ENCODE results near the gene PAPLN. TPM values are rescaled to one million over a fixed set of nuclear protein-coding genes. Genes with fewer than 3 reads are reported as not detected.

PAPLN gene
- total RNA-seq, 2 experiments from 2014 or later: 0.30 to 0.46 TPM

DNA sequence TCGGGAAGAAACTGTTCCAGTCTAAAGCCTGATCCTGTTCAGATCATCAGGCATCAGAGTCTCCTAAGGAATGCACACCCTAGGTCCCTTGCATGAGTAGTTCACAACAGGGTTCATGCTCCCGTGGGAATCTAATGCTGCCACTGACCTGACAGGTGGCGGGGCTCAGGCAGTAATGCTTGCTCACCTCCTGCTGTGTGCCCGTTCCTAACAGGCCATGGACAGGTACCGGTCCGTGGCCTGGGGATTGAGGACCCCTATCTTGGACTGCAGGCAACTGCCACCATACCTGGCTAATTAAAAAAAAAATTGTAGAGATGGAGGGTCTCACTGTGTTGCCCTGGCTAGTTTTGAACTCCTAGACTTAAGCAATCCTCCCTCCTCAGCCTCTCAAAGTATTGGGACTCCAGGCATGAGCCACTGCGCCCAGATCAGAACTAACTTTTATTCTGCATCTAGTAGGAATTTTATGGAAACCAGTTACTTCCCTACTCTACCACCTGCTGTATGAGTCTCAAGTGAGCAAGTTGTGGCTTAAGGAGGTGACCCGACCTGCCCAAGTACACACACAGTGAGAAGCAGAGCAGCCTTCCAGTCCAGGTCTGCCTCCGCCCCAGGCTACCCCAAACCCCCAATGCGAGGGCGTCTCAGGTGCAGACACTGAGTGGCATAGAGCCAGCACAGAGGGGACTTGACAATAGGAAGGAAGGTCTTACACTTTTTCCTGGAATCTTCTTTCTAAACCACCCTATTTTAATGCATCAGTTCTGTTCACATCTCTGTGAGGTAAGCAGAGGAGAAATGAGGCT is 2.5 kb upstream of the PAPLN start:
- Mint-ChIP-seq H3K9me3 (no peaks in the 10 kb centered on the region), H3K4me3 (no peak overlapping the region), H3K36me3 (ENCODE audit: low read depth) (peaks cover 2% of the 10 kb centered on the region), H3K4me1 (peaks cover 11% of the 10 kb centered on the region), H3K27ac (no peak overlapping the region), H3K27me3 (peaks cover 63% of the 10 kb centered on the region)
- CTCF ChIA-PET: no interaction called here
- POLR2A ChIA-PET: no interaction called here
- DNase-seq: no peak

DNA sequence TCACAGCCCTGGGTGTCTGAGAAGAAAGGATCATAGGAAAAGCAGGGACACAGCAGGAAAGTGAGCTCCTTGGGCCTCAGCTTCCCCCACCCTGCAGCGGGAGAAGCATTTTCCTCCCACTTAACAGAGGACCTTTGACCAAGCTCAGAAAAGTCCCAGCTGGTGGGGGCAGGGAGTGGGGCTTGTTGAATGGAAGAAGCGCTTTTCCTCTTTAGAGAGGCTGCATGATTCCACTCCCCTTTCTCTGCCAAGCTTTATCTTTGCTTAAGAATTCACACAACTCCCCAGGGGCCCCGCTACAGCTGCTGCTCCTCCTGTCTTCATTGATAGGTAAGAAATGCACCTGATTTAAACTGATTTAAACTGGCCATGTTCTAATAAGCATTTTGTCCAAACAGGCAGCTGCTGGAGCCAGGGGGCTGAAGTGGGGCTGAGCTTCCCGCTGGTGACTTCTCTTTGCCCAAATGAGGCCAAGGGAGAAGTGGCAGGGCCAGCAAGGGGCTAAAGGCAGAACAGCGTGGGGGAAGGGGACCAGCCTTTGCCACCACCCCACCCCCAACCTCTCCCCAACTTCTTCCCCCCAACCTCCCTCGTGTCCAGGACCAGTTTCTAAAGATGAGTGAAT is 1.7 kb upstream of the PAPLN start:
- no peak overlapping the region for H3K4me3 Mint-ChIP-seq
- H3K36me3 Mint-ChIP-seq (ENCODE audit: low read depth): peaks cover 2% of the 10 kb centered on the region
- no peaks in the 10 kb centered on the region for H3K9me3 Mint-ChIP-seq
- POLR2A ChIA-PET: no interaction called here
- no peak overlapping the region for H3K27ac Mint-ChIP-seq
- no peak for DNase-seq
- H3K4me1 Mint-ChIP-seq: peaks cover 12% of the 10 kb centered on the region
- CTCF ChIA-PET: no interaction called here
- H3K27me3 Mint-ChIP-seq: peaks cover 68% of the 10 kb centered on the region

DNA sequence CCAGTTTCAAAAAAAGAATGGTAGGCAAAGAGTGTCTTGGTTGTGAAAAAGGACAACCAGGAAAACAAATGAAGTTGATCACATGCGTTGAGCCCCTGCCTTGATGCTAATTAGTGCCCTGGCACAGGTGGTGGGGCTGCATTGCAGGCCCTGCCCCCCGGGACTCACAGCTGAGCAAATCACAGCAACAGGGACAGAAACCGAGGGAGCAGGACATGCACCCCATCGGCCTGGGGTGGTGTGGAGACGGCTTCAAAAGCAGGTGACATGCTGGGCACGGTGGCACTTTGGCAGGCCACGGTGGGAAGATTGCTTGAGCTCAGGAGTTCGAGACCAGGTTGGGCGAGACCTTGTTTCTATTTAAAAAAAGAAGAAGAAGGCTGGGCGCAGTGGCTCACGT is 1.1 kb upstream of the PAPLN start:
- Mint-ChIP-seq H3K9me3 (no peaks in the 10 kb centered on the region), H3K36me3 (ENCODE audit: low read depth) (peaks cover 2% of the 10 kb centered on the region), H3K4me3 (no peak overlapping the region), H3K27ac (no peak overlapping the region), H3K27me3 (peaks cover 73% of the 10 kb centered on the region), H3K4me1 (peaks cover 12% of the 10 kb centered on the region)
- POLR2A ChIA-PET: no interaction called here
- no peak for DNase-seq
- CTCF ChIA-PET: interaction anchor here (0.6 kb wide), 1 partner anchor 552 kb away, joined by 3 read pairs; no protein-coding TSS in a partner anchor

DNA sequence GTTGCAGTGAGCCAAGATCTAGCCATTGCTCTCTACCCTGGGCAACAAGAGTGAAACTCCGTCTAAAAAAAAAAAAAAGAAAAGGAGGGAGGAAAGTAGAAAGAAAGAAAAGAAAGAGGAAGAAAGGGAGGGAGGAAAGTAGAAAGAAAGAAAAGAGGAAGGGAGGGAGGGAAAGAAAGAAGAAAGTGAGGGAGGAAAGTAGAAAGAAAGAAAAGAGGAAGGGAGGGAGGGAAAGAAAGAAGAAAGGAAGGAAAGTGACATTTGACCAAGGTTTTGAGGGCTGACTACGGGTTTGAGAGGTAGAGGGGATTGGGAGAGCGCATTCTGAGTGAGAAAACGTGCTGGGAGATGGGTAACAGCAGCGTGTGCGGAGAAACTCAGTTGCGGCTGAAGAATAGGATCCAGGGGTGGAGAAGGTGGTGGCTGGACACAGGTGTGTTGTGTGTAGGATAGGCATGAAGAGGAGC is 521 bp upstream of the PAPLN start:
- Mint-ChIP-seq H3K36me3 (ENCODE audit: low read depth) (peaks cover 2% of the 10 kb centered on the region), H3K4me1 (peaks cover 12% of the 10 kb centered on the region), H3K9me3 (no peaks in the 10 kb centered on the region), H3K27ac (no peak overlapping the region), H3K27me3 (peaks cover 79% of the 10 kb centered on the region), H3K4me3 (peak overlapping the region; percentile 52)
- CTCF ChIA-PET: interaction anchor here (0.6 kb wide), 2 partner anchors 91 to 551 kb away, joined by 3 read pairs; no protein-coding TSS in a partner anchor
- DNase-seq: no peak
- POLR2A ChIA-PET: no interaction called here

DNA sequence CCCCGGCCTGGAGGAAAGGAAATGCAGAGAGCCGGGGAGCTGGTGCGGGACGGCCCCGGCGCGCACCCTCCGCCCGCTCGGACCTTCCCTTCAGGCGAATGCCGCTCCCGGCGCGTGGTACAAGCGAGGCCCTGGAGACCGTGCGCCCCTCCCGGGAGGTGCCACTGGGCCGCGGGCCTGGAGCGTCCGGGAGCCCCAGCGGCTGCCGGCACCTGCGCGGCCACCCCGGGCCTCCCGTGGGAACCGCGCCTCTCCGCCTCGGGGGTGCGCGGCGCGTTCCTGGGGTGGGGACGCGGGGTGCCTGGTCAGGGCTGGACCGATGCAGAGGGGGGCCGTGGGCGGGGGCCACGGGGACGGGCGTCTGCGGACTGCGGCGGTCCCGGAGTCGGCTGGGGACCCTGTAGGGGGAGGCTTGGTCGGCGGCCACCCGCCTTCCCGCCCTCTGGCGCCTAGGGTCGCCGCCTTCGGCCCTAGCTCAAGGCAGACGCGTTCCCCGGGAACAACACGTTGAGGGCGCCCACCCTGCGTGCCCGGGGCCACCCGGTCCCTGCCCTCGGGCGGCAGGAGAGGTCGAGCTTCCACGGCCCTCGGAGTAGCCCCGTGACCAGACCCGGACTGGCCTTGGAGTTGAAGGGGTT is 599 bp downstream of the PAPLN start:
- Mint-ChIP-seq H3K4me1 (peaks cover 16% of the 10 kb centered on the region), H3K27ac (no peak overlapping the region), H3K4me3 (peak overlapping the region; percentile 17), H3K9me3 (no peaks in the 10 kb centered on the region), H3K36me3 (ENCODE audit: low read depth) (peaks cover 2% of the 10 kb centered on the region), H3K27me3 (peaks cover 80% of the 10 kb centered on the region)
- POLR2A ChIA-PET: no interaction called here
- no peak for DNase-seq
- CTCF ChIA-PET: no interaction called here

DNA sequence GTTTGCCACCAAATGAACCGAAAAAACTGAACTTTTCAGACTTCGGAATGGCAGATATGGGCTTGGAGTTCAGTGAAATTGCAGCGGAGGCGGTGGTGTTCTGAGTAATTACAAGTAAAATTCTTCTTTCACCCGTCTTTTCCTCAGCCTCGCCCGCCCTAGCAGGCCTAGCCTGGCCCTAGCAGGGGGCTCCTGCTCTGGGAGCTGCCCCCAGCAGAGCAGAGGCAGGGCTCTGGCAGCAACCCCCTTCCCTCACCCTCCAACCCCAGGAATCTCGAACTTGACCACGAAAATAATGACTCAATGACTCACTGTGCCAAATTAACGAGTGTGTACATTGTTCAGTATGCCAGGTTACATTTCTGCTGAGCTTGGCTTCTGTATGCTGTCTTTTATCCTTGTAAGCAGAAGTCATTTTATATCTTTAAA is 1.1 kb downstream of the PAPLN start:
- H3K36me3 Mint-ChIP-seq (ENCODE audit: low read depth): peaks cover 2% of the 10 kb centered on the region
- peak overlapping the region; percentile 17 for H3K4me3 Mint-ChIP-seq
- CTCF ChIA-PET: no interaction called here
- no peak overlapping the region for H3K27ac Mint-ChIP-seq
- POLR2A ChIA-PET: no interaction called here
- no peak for DNase-seq
- peaks cover 79% of the 10 kb centered on the region for H3K27me3 Mint-ChIP-seq
- H3K4me1 Mint-ChIP-seq: peaks cover 20% of the 10 kb centered on the region
- no peaks in the 10 kb centered on the region for H3K9me3 Mint-ChIP-seq

DNA sequence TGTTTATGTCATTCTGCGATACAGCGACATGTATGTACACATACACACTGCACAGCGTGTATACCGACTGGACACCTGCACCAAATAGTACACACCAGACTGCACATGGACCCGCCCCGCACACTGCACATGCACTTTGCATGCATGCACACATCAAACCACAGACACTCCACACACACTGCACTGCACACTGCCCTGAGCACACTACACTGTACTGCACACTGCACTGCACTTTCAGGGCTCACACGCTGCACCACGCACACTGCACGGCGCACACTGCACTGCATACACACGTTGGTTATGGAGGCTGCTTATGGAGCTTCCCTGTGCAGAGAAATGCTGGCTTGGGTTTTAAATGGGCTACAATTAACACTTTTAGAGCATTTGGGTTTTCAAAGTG is 1.6 kb downstream of the PAPLN start:
- no peak overlapping the region for H3K4me3 Mint-ChIP-seq
- DNase-seq: no peak
- H3K27ac Mint-ChIP-seq: no peak overlapping the region
- peaks cover 25% of the 10 kb centered on the region for H3K4me1 Mint-ChIP-seq
- ChIA-PET CTCF (no interaction called here), POLR2A (no interaction called here)
- peaks cover 79% of the 10 kb centered on the region for H3K27me3 Mint-ChIP-seq
- H3K36me3 Mint-ChIP-seq (ENCODE audit: low read depth): peaks cover 2% of the 10 kb centered on the region
- H3K9me3 Mint-ChIP-seq: no peaks in the 10 kb centered on the region

DNA sequence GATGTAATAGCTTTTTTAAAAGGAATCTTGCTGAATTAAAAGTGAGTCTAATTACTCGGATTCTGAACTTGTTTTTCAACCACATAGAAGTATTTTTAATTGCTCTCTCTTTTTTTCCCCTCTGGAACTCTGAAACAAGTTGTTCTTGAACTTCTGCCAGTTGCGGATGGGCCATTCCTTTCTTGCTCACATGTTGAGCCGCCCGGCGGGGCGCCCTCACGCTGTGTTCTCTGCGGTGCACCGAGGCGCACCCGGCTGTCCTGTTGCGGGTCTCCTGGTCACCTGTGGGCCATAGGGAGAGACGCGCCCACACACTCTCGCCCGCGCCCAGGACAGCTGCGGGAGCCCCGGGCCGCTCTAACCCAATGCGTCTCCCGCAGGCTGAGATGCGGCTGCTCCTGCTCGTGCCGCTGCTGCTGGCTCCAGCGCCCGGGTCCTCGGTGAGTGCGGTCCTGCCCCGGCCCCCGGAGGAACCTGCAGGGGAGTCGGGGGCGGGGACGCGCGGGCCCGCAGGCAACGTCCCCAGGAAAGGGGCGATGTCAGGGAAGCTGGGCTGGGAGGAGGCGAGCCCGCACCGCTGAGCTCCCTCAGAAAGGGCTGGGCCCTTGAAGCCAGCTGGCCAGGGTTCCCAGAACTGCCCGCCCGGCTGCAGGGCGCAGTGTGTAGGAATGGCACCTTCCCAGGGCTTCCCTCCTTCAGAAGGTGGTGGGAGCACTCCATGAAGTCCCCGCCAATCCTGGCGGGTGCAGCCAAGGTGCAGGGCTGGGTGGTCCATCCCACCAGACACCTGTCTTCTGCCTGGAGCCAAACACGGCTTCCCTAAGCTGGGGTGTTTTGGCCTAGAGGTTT is 2.3 kb downstream of the PAPLN start:
- CTCF ChIA-PET: interaction anchor here (0.6 kb wide), 1 partner anchor 595 kb away, joined by 3 read pairs; no protein-coding TSS in a partner anchor
- no peak overlapping the region for H3K4me3 Mint-ChIP-seq
- DNase-seq: no peak
- H3K9me3 Mint-ChIP-seq: no peaks in the 10 kb centered on the region
- POLR2A ChIA-PET: no interaction called here
- peaks cover 76% of the 10 kb centered on the region for H3K27me3 Mint-ChIP-seq
- no peak overlapping the region for H3K27ac Mint-ChIP-seq
- H3K4me1 Mint-ChIP-seq: peaks cover 25% of the 10 kb centered on the region
- H3K36me3 Mint-ChIP-seq (ENCODE audit: low read depth): peaks cover 2% of the 10 kb centered on the region

DNA sequence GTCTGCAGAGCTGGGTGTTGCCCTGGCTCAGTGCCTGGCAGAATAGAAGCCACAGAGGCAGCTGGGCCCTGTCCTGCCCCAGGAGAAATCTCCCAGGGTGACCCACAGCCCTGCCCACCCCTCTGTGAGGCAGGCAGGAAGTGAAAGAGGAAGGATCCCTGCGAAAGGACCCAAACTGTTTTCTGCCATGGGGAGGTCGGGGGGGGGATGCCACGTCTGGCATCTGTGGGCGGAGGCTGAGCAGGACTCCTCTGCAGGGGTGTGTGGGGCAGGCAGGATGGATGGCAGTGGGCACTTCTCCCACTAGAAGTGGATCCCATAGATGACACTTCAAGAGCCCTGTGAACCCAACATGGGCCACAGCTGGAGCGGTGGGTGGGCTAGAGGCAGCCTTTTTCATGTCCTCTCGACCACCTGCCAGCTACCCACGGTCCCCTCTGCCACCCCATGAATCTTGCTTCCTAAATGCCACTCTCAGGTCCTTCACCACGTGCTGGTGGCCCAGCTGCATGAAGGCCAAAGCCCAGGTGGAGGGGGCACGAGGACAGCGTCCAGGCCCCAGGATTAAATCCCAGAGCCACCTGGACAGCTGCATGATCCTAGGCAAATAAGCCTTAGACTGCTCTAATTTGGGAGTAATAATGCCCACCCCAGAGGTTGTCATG is 3.6 kb downstream of the PAPLN start:
- POLR2A ChIA-PET: no interaction called here
- CTCF ChIA-PET: interaction anchor here (1.9 kb wide), 1 partner anchor 9 kb away, joined by 8 read pairs; no protein-coding TSS in a partner anchor
- peaks cover 2% of the 10 kb centered on the region for H3K36me3 Mint-ChIP-seq (ENCODE audit: low read depth)
- no peak for DNase-seq
- H3K4me1 Mint-ChIP-seq: peaks cover 27% of the 10 kb centered on the region
- no peak overlapping the region for H3K27ac Mint-ChIP-seq
- peaks cover 68% of the 10 kb centered on the region for H3K27me3 Mint-ChIP-seq
- H3K4me3 Mint-ChIP-seq: no peak overlapping the region
- no peaks in the 10 kb centered on the region for H3K9me3 Mint-ChIP-seq

DNA sequence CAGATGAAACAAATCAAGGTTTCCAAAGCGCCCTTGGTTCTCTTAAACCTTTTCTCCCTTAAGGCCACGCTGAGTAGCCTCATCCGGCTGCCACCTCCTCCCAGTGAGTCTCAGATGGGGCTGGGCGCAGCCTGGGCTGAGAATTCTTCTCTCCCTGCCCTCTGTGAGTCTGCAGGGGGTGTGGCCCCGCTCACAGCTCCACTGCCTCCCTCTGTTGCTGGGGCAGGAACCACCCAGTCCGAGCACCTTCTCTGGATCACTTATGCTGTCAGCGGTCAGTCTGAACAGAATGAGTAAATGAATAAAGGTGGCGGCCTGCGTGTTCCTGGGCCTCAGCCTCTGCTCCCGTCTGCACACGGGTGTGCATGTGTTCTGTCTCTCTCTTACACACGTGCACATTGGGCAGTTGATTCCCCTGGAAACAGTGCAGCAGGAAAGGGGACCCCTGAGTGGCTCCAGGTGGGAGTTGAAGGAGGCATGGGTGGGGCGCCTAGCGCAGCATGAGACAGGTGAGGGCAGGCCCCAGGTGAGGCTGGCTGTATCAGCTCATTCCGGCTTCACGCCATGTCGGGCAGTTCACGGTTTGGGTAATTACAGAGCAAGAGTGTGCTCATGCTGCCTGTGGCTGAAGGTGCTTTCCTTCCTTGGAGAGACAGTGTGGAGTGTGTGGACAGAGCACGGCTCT is 4.3 kb downstream of the PAPLN start:
- ChIA-PET POLR2A (no interaction called here), CTCF (interaction anchor here (1.9 kb wide), 1 partner anchor 9 kb away, joined by 8 read pairs; no protein-coding TSS in a partner anchor)
- peaks cover 2% of the 10 kb centered on the region for H3K36me3 Mint-ChIP-seq (ENCODE audit: low read depth)
- DNase-seq: no peak
- no peaks in the 10 kb centered on the region for H3K9me3 Mint-ChIP-seq
- H3K4me3 Mint-ChIP-seq: no peak overlapping the region
- peaks cover 29% of the 10 kb centered on the region for H3K4me1 Mint-ChIP-seq
- no peak overlapping the region for H3K27ac Mint-ChIP-seq
- peaks cover 64% of the 10 kb centered on the region for H3K27me3 Mint-ChIP-seq

DNA sequence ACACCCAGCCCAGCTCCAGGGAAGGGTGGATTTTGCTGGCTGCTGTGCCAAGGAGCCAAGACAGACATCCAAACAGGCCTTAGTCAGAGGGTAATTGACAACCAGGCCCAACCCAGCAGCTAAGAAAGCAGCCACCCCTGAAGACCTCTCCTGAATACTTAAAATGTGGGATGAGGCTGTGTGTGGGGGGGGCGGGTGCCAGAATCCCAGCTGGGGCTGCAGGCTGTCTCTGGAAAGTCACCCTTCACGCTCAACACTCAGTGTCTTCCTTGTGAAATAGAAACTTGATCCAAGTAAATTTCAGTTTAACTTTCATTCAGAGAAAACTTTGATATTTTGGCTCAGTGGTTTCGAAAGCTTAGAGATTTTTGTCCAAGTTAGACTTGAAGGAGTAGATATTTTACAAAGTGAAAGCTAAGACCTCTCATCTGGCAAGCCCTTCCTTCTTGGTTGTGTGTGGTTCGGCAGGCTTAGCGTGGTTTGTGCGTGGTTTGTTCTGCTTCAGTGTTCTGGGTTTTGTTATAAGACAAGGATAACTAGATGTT is 5.1 kb downstream of the PAPLN start:
- no peak for DNase-seq
- H3K27me3 Mint-ChIP-seq: peaks cover 61% of the 10 kb centered on the region
- no peaks in the 10 kb centered on the region for H3K36me3 Mint-ChIP-seq (ENCODE audit: low read depth)
- H3K4me3 Mint-ChIP-seq: no peak overlapping the region
- H3K4me1 Mint-ChIP-seq: peaks cover 31% of the 10 kb centered on the region
- peak overlapping the region; percentile 67 for H3K27ac Mint-ChIP-seq
- ChIA-PET CTCF (interaction anchor here (0.7 to 1.9 kb wide), 3 partner anchors 10 to 19 kb away, joined by 3 to 8 read pairs (median 3); no protein-coding TSS in a partner anchor), POLR2A (no interaction called here)
- H3K9me3 Mint-ChIP-seq: peaks cover 3% of the 10 kb centered on the region

Data from activated CD4-positive, alpha-beta T cell treated with anti-CD3 and anti-CD28 coated beads, Interleukin-2, amount 10 ng/mL, durations not matched to agents 7 days and 5 days (primary cell).